Fibroblast of skin of scalp (primary cell): ENCODE measurements around the gene CALCR. TPM values are rescaled to one million over a fixed set of nuclear protein-coding genes. Genes with fewer than 3 reads are reported as not detected.
"Not testable (repeated sequence)": the region's sequence is repeated elsewhere in the genome, so short reads cannot be mapped to it uniquely, and the experiment has no call there.

Experiments
- DNase-seq: peaks from one replicate; pipeline ENCODE4 v3.0.0-alpha.2; 2013
- polyA plus RNA-seq, 2 experiments: library from polyadenylated mRNA; unstranded; fragments of 120-200 nt; gene quantifications; one replicate each; pipeline ENCODE4 v1.2.1, GENCODE V29; 2013; ENCODE audit not compliant: insufficient read length in 2 of 2

The CALCR gene
- polyA plus RNA-seq (2013, experiment 1 of 2; ENCODE audit: insufficient read length), result not detected
- polyA plus RNA-seq (2013, experiment 2 of 2; ENCODE audit: insufficient read length), result 0.26 TPM

DNA sequence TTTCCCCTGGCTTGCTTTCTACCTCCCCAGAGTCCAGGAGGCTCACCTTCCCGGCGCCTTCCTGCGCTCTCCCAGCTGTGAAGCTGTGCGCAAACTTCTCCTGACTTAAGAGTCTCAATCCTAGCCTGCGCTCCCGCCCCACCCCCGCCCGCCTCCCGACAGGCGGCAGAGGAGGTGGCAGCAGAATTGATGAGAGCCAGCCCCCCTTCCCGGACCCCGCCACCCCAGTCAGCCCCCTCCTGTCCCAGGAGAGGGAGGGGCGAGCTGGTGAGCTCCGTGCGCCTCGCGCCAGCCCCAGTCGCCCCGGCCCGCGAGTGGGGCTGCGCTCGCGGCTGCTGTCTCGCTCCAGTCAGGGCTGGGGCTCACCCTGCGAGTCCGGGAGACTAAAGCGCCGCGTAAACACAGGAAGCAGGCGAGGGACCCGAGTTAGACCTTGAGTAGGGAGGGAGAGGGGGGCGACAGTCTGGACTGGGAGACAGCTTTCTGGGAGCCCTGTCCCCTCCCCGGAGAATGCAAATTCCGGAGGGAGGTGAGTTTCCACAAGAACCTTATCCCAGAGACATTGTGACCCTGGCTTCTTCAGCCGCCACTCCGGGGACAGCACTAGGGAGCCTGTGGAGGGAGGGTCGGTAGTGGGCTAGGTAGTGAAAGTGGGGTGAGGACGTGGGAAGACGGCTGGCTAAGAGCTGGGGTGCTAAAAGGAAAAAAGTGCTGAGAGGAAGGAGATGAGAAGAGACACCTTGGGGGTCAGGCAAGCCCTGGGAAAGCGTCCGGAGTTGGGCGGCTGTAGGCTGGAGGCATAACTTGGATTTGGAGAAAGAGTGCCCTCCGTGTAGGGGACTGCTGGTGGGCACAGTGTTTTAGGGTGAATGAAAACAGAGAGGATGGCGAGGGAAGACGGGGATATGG lies at the start of gene CALCR:
CALCR (minus strand) TSS at position 79 of the 909 bp plus-strand sequence. CDS start 87,743 bp downstream, outside the sequence.
- no peak for DNase-seq

DNA sequence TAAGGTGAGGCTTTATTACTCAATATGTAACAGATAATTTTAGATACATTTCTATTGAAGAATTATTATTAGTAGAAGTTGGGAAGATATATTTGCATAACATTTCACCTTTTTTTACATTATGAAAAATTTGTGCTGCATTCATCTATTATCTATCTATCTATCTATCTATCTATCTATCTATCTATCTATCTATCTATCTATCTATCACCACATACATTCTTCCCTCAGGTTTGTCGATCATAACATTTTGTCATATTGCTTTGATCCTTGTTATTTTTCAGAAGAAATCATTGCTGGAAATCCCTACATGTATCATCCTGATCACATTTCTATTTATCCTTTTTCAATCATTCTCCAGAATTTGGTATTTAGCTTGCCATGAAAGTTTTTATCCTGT lies 49.3 kb upstream of the CALCR start:
- no peak for DNase-seq

DNA sequence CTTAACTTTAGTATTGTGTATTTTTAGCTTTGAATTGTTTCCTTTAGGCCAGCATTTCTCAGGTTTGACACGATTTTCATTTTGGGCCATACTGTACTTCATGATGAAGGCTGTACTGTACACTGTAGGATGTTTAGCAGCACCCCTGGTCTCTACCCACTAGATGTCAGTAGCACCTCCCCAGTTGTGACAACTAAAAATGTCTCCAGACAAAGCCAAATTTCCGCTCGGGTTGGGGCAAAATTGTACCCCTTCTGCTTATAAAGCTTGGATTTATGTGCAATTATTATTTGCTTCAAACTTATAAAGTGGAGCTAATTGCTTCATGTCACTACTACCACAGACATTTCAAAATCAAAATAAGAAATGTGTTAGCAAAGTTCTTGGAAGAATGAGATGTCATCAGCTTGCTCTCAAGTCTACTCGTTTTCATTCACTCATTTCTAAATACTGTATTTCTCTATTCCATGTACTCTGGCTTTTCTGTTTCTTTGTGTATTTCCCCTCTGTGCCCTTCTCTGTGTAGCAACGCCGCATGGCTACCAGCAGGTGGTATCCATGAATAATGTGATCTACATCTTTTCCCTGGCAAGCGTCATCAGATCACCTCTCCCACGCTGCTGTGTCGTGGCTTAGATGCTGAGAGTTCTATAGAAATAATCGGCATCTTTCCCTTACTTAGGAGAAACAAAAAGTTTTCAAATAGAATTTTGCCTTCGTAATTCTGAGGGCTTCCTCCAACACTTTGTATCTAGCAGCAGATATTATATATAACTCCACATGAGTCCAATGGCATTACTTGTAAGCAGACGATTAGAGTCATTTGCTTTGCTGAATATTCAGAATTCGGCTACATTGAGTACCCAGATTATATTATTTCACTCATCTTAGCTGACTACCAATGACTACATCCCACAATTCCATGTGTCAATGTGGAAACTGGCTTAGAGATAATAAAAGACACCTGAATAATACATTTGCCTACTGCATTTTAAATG lies 47.8 kb upstream of the CALCR start:
- DNase-seq, result peak; percentile 22

DNA sequence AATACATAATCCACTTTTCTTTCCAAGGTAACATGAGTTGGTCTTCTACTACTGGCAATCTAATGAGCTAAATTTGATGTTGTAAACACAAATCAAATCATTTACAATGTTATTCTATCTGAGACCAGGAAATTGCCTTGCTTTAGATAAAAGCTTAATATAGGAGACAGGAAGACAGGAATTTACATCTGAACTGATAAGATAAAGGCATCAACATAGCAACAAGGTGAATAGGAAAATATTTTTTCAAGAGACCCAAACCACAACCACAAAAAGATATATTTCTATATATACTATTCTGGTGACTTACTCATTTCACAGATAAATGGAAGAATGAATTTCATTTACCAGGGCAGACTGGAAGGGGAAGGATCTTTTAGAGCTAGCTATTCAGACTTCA lies 46.3 kb upstream of the CALCR start:
- DNase-seq, result no peak

DNA sequence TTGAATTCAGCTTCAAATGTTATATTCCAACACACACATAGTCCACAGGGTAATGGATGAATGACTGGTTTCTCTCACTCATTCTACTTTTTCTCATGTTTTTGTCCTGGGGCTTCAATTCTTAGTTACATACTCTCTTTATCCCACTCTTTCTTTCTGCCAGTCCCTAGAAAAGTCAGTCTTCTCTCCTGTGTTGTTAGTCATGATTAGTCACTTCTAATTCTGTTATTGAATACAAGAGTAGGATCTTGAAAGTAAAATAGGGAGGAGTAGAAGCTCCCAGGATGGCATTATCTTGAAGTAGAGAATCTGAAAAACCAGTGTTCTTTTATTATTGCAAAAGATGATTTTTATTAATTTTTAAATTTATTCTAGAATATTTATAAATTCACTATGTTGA lies 45.5 kb upstream of the CALCR start:
- no peak for DNase-seq

DNA sequence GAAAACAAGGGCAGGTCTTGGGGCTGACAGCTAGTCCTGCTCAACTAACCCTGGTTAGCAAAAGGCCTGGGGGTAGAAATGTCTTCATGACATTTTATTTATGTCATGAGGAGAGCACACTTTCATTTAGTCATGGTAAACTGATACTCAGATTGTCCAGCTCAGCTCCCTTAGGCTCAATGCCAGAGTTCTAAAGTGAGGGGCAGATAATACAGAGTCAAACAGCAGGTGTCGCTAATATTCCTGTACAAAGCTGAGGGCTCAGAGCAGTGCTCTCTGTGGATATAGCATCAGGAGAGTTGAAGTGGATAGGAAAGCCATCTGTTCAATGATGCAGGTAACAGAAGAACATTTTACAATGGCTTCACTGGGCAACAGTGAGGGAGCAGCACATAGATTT lies 26.8 kb upstream of the CALCR start:
- no peak for DNase-seq

DNA sequence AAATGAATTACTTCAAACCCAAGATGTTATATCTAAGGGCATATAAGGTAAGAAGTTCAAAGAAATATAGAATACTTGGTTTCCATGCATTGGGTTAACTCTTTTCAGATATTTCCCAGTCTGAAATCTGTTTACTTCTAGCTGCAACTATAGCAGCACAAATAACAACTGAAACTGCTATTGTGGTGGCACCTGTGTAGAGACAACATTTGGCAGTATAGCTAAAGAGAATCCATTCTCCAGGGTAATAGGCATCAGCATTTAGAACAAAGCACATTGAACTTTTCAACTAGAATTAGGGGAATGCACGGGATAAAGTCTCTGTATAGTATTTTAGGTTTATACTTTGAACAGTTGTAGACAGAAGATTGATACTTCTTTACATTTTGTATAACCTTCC lies 19.7 kb upstream of the CALCR start:
- no peak for DNase-seq

DNA sequence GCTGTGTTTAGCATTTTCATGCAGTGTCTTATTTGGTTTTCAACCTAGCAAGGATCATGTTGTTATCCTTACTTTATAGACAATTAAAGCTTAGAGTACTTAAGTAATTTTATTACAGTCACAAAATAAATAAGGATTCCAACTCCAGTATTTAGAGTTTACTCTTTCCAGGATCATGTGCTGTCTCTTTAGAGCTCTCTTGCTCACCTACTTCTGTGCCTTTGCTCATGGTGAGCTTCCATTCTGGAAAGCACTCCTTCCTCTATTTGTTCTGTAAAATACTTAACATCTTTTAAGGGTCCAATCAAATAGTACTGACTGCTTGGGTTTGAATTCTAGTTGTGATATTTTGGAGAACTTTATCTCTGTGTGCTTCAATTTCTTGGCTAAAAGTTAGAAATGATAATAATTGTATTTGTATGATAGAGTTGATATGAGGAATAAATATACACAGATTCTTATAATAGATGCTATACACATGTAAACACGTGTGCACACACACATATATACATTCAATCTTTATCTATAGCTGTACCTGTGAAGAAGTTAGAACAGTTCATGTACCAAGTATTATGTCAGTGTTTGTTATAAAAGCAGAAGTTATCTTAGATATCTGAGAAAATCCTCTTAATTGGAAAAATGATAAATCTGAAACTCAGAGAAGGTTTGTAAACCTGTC lies 18.2 kb upstream of the CALCR start:
- no peak for DNase-seq

DNA sequence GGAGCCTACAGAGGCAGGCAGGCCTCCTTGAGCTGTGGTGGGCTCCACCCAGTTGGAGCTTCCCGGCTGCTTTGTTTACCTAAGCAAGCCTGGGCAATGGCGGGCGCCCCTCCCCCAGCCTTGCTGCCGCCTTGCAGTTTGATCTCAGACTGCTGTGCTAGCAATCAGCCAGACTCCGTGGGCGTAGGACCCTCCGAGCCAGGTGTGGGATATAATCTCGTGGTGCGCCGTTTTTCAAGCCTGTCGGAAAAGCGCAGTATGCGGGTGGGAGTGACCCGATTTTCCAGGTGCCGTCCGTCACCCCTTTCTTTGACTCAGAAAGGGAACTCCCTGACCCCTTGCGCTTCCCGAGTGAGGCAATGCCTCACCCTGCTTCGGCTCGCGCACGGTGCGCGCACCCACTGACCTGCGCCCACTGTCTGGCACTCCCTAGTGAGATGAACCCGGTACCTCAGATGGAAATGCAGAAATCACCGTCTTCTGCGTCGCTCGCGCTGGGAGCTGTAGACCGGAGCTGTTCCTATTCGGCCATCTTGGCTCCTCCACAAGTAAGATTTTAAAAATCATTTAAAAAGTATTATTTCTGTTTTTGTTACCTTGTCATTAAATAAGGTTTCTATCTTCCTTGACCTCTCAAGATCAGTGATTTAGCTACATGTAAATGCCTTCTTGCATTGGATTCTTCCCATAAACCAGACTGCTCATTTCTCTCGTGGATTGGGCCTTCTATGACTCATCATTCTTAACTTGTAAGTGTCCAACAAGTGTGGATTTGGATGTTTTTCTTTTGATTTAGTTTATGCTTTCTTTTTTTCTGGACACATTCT lies 16.9 kb upstream of the CALCR start:
- not testable (repeated sequence) for DNase-seq

DNA sequence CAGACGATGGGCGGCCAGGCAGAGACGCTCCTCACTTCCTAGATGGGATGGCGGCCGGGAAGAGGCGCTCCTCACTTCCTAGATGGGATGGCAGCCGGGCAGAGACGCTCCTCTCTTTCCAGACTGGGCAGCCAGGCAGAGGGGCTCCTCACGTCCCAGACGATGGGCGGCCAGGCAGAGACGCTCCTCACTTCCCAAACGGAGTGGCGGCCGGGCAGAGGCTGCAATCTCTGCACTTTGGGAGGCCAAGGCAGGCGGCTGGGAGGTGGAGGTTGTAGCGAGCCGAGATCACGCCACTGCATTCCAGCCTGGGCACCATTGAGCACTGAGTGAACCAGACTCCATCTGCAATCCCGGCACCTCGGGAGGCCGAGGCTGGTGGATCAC lies 11.9 kb upstream of the CALCR start:
- DNase-seq, result not testable (repeated sequence)

DNA sequence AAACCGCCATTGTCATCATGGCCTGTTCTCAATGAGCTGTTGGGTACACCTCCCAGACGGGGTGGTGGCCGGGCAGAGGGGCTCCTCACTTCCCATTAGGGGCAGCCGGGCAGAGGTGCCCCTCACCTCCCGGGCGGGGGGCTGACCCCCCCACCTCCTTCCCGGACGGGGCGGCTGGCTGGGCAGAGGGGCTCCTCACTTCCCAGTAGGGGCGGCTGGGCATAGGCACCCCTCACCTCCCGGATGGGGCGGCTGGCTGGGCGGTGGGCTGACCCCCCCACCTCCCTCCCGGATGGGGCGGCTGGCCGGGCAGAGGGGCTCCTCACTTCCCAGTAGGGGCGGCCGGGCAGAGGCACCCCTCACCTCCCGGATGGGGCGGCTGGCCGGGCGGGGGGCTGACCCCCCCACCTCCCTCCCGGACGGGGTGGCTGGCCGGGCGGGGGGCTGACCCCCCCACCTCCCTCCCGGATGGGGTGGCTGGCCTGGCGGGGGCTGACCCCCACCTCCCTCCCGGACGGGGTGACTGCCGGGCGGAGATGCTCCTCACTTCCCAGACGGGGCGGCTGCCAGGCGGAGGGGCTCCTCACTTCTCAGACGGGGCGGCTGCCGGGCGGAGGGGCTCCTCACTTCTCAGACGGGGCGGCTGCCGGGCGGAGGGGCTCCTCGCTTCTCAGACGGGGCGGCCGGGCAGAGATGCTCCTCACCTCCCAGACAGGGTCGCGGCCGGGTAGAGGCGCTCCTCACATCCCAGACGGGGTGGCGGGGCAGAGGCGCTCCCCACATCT lies 11.4 kb upstream of the CALCR start:
- not testable (repeated sequence) for DNase-seq

DNA sequence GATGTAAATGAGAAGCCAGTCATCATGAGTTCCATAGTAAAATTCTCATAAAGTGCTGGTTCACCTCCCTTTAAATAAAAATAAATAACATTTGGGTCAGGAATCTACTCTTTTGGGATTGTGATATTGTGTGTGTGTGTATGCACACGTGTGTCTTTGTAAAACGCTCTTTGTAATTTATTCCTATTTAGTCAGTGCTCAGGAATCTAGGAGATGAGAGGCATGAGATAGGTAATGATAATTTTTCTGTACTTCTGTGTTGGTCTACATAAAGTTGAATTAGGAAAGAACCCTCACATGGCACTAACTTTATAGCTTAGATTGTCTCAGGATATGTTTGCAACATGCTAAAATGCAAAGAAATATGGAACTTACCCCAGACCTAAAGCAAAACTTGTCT lies 4.9 kb upstream of the CALCR start:
- no peak for DNase-seq

DNA sequence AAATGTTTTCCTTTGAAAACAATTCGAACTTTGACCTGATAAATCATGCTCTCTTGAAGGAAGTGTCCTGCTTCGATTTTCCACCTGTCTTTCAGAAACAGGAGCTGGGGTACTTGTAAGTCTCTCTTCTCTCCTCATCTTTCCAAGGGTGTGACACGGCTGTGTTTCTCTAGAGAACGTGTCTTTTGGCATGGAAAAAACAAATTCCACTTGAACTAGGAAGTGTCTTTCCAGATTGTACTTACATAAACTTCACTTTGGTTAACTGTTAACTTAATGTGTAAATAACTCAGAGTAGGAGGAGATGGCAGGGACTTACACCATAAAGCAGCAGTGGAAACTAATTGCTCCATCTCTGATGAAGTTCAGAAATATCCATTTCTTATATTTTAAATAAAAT lies 4.2 kb upstream of the CALCR start:
- no peak for DNase-seq

DNA sequence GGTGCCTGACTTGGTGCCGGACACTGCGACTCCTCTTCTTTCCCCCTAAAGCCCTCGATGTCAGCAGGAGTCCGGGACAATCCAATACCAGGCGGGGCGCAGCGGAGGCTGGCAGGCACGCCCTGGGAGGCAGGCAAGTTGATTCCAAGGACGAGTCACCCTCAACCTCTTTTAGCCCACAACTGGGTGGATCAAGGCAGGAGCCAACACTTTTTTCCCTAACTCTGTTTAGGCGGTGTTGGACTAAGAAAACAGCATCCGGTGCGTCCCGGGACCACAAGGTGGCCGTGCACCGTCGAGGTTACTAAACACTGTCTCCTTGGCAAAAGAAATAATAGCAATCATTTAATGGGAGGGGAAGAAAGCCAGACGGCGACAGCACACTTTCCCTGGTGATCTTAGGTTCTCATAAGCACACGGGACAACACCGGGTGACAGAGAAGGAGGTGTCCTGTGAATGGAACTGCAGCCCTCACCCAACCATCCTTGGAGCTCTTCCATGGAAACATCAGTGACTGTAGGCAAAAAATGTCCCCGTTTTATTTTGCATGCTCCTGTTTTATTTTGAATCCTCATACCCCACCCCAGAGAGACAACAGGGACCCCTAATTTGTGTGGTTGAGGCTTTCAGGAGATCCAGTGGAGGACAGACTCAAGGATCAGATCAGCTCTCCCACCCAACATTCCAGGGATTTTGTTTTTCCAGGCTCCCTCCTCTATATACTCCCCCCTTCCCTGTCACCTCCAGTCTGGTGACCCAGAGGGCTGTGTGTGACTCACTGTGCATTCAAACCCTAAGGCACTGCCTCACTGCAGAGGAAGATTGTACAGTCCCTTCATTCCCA lies 1.3 kb upstream of the CALCR start:
- no peak for DNase-seq

DNA sequence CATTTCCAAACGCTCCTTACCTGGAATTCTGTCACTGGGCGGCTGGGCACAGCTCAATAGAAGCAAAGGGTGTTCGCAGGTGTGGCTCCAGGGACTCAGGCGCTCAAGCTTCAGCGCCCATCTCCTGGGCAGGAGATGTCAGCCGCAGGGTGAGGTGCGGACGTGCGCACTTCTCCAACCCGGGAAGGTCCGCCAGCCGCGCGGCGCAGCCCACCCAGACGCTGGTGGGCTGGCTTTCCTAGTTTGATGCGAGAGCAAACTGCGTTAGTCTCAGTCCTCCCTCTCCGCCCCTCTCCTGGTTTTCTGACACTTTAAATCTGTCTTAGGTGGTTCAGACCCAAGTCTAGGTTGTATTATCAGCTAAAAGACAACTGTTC lies 267 bp downstream of the CALCR start:
- DNase-seq, result no peak

DNA sequence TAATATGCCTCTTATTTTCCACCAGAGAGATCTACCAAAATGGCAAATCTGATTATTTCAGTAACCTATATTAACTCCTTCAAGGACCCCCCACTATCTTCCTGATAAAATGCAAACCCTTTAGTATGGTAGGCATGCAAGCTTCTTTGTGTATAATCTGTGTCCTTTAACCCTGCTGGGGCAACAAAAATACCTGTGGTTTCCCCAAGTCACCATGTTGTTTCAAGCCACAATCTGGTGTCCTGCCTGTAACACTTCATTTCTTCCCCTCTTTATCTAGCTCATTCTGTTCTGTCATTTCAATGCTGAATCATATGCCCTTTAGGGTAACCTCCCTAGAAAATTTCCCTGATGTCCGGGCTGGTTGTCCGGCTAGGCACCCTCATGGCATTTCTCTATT lies 5.3 kb downstream of the CALCR start:
- no peak for DNase-seq

DNA sequence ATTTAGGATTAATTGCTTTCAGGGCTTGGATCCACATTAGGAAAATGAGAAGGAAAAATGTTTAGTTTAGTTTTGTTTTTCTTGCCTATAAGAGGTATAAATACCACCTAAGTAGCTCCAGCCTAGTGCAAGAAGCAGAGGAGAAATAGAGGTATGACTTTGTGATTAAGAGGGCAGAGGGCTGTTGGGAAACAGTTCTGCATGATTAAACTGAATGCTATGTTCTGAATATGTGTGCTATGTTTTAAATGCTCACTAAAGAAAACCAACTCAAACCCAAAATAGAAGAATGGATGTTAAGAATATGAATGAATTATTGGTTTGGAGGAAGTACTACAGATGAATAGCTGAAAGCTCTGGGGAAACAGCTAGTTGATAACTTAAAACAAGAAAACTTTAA lies 7.6 kb downstream of the CALCR start:
- no peak for DNase-seq

DNA sequence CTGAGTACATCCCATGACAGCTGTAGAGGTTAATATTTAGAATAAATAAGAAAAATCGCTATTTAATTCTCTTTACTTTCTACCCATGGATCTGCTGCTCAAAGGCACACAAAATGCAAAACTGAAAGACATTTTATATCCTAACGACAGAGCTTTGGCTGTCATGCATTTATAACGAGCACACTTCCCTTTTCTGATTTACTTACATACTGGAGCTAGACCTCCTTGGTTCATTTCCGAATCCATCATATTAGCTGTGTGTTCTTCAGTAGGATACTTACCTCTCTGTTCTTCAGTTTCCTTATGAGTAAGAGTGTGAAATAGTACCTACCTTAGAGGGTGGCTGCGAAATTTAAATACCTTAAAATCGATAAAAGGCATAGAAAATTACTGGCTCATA lies 10.9 kb downstream of the CALCR start:
- no peak for DNase-seq

DNA sequence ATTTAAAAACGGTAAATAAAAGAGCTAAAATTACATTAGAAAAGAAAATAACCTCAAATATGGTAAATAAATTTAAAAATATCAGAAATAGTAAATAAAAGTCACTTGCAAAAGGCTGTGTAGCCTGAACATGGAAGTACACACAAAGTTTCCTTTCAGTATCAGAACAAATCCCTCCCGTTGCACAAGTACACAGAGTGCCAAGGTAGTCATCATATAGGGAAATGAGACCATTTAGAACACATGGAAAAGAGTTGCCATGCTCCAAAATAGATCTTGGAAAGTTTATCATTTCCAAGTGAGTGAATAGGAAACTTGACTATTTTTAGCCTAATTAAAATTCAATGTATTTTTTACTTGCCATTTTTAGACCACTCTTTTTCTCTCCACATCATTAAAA lies 11.6 kb downstream of the CALCR start:
- DNase-seq, result no peak

DNA sequence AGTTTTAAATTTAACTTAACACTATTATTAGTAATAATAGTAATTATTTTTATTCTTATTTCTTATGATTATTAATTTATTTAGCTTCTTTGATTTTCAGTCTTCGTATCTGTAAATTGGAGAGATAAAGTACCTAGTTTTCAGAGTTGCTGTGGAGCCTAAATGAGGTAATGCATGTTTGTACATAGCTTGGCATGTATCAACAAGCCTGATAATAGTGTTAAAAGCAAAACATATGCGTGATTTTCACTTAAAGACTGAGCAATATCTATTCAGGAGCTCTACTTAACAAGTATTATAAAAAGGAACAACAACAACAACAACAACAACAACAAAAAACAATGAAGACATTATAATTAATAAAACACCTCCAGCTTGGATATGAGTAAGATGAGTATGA lies 12.4 kb downstream of the CALCR start:
- DNase-seq, result no peak
